ENCODE data around the gene MID1.

The MID1 gene

DNA sequence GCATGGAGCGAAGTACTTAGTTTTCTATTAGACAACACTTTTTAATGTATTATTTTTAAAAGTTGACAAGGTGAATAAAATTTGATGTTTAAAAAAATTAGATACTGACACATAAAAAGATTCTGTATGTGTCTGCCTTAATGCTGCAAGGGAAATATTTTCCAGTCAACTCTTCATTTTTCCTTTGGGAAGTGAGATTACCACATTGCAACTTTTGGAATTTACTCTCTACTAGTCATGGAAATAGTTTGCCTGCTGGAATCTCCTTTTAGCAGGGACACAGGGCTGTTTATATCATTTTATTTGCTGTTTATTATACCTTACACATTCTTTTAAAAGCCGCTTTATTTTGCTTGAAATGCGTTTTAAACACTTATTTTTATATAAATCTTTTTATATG lies 135.1 kb downstream of the MID1 start:
- no peak for DNase-seq (ENCODE audit: low read depth)

DNA sequence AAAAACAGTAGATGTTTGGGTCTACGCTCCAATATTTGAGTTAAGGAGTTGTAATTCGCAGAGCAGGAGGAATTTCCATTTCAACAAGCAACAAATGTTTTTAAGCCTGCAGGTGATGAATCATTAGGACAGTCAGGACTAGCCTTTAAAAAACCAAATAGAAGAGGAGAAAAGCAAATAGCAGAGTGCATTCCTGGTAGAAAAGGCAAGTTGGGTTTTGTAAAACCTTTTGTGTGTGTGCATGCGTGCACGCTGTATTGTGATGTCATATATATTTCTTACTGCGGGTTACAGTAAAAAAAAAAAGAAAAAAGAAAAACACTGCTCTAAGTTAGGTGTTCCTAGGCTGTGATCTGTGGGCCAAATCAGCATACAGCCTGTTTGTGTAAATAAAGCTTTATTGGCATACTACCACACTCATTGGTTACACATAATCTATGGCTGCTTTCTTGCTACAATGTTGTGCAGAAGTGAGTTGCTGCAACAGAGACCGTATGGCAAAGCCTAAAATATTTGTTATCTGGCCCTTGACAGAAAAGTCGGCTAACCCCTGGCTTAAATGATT lies 135.6 kb downstream of the MID1 start:
- DNase-seq (ENCODE audit: low read depth) = no peak

DNA sequence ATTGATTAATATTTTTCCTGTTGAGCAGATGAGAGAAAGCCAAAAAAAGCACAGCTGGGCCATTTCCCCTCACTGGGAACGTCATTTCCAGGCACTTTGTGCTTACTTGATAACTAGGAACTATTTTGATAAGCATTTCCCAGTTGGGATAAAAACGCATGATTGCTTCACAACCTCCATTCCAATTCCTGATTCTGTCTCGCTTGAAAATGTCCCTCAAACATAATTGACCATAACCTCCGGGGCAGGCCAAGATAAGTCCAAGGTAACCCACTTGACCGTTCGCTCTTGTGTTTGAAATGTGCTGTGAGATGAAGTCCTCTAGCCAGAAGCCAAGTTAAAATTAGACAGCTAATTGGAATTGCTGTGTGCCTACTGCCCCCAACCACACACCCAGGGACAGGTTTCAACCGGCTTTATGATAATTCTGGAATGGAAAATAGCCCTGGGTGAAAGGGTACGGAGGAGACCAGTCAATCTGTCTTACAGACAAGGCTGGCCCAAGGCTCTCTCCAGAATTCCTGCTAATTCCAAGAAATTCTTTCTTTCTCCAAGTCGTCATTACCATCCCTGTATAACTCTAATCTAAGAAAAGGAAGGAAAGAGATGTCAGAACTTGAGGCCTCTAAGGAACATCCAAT lies 137.1 kb downstream of the MID1 start:
- DNase-seq (ENCODE audit: low read depth) = no peak

DNA sequence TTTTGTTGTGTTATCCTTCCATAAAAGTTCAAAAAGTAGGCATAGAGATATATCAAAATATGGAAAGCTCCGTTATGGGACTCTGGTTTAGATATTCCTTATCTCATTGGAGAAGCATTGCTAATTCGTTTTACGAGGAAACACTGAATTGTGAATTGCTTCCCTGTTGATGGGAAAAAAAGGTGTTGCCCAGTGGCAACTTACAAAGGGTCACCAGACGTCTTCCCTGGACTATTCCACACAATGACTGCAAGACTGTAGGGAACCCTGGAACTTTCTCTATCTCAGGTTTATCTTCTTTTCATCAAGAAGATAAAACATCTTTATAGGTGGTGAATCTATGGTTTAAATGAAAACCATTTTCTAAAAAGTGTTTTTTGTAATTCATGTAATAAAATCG lies 137.7 kb downstream of the MID1 start:
- no peak for DNase-seq (ENCODE audit: low read depth)

DNA sequence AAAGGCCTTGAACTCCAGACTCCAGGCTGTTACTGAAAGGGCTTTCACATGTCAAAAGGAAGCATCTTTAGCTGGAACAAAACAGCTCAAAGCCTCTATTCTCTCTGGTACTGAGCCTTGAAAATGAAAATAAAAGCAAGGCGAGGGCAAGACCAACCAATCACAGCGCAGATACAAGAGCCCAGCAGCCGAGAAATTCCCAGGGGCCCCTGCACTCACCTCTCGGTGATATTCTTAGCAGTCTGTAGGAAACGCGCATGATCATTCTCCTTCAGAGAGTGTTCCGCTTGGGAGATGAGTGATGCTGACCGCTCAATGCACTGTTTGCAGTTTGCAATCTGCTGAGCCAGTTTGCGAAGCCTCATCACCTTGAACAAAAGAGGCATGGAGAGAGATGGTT lies 138.1 kb downstream of the MID1 start:
- DNase-seq (ENCODE audit: low read depth) = no peak

DNA sequence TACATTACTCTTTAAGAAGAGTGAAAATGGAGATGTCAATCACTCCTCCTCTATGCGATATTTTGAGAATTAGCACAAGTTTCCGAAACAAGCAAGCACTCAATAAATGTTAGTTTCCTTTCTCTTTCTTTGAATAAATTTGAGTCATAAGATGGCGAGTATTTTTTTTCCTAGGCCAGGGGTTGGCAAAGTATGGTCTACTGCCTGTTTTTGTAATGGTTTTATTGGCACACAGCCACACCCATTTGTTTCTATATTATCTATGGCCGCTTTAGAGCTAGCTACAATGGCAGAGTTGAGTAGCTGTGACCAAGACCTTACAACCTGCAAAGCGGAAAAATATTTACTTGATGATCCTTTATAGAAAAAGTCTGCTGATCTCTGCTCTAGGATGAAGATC lies 139.5 kb downstream of the MID1 start:
- no peak for DNase-seq (ENCODE audit: low read depth)

DNA sequence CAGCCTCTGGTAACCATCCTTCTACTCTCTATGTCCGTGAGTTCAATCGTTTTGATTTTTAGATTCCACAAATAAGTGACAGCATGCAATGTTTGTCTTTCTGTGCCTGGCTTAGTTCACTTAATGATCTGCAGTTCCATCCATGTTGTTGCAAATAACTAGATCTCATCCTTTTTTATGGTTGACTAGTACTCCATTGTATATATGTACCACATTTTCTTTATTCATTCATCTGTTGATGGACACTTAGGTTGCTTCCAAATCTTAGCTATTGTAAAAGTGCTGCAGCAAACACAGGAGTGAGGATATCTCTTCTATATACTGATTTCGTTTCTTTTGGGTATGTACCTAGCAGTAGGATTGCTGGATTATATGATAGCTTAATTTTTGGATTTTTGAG lies 140.9 kb downstream of the MID1 start:
- no peak for DNase-seq (ENCODE audit: low read depth)

DNA sequence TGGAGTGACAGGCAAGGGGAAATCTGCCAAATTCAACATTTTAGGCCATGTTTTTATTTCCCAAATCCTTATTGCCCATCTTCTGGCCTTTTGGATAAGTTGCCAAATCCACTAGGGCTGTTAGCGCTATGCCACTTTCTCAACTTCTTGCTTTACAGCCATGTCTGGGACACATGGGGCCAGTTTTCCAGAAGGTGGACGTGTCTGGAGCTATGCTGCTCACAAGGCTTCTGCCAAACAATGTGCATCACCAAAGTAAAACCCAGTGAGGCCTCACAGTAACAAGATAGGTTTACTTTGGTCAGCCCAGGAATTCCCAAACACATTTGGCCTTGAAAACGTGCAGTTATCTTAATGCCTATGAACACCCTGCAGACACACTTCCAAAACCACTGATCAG lies 142.9 kb downstream of the MID1 start:
- no peak for DNase-seq (ENCODE audit: low read depth)

DNA sequence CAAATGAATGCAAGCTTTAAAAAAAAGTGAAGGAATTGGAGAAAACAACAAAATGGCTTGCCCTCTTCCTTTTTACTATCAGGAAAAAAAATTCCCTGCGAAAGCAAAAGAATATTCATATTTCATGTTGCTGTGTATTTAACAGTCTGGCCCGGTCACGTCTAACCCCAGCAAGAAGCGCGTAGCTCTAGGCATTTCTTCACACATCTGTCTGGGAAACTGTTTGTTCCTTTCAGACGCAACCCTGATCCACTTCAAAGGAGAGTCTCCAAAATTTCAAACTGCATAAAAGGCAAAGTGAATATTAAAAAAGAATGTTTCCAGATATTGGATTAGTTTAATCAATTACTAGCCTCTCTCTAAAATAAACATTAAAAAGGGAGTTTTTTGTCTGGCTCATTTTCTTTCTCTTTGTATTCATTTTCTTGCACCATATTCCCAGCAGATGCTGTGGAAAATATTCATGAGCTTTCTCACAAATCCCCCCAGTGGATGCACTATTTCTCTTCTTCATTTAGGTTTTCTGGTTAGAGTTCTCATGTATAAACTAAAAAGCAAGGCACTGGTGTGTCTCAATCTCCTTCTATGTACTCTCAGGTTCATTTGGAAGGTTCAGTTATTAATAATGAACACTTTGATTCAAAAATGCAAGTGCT lies 145.3 kb downstream of the MID1 start:
- no peak for DNase-seq (ENCODE audit: low read depth)

DNA sequence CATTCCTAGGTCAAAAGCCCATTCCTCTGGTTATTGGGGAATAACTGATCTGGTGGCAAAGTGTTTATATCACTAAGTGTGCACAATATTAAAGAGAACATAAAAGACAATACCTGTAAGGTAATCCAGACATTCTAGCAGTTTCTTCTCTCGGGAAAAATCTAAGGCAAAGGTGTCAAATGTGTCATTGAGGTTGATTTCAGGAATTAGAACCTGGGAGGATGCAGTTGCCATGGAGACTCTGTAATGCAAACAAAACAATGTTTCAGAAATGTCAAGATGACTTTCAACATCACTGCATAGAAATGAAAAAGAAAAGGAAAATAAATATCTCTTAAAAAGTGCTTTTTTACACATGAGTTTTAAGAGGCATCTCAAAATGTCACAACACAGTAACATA lies 145.9 kb downstream of the MID1 start:
- no peak for DNase-seq (ENCODE audit: low read depth)

DNA sequence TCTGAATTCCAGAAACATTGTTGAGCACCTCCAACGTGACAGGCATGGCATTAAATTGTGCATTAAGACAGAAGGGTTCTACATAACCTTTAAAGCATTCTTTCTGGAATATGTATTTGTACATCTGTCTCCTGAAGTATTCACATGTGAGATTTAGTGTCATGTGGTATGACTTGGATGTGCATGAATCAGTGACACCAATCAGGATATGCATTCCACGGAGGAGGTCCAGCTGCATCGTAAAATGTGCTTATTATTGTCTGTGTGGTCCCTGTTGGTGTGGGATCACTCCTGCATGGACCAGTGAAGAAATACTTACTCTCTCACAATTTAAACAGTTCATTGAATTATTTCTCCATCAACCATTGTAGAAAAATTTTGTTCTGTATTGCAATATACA lies 149.0 kb downstream of the MID1 start:
- no peak for DNase-seq (ENCODE audit: low read depth)

DNA sequence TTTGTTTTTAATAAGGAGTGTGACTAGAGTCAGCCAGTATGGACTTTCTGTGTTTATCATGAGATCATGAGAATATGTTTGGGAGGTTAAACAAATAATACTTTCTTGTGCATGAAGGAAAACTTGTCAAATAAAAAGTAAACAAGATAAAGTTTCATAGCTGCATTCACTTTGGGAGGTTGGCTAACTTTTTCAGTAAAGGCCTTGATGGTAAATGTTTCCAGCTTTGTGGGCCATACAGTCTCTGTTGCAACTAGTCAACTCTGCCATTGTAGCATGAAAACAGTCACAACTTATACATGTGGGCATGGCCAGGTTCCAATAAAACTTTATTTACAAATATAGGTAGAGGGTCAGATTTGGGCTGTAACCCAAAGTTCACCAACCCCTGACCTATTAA lies 150.4 kb downstream of the MID1 start:
- DNase-seq (ENCODE audit: low read depth) = no peak

DNA sequence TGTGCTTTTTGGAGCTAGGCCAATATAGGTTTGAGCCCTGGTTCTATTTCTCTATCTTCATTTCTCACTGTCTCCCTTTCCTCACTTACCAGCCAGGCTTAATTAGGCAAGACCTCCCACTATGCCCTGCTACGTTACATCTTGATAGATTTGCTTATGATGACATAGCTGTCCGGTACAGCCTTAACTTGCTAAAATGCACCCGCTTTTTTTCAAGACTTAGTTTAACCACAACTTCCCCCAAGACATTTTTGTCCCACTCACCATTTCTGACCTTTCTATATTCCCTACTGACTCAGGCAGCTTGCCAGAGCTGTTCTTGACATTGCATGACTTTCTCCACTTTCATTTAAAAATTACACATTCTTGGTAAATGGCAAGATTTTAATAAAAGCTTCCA lies 152.6 kb downstream of the MID1 start:
- DNase-seq (ENCODE audit: low read depth) = no peak

DNA sequence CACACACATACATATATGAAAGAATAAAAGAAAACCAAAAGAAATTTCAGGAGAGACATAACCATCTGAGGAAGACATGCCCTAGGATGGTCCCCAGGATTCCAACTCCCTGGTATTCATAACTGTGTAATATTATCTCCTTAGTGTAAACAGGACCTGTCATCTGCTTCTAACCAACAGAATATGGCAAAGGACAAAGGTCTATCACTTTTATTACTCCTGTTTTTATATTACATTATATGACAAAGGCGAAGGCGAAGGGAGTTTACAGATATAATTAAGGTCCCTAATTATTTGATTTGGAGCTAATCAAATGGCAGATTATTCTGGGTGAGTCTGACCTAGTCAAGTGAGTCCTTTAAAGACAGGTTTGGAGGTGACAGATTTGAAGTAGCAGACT lies 155.1 kb downstream of the MID1 start:
- no peak for DNase-seq (ENCODE audit: low read depth)

DNA sequence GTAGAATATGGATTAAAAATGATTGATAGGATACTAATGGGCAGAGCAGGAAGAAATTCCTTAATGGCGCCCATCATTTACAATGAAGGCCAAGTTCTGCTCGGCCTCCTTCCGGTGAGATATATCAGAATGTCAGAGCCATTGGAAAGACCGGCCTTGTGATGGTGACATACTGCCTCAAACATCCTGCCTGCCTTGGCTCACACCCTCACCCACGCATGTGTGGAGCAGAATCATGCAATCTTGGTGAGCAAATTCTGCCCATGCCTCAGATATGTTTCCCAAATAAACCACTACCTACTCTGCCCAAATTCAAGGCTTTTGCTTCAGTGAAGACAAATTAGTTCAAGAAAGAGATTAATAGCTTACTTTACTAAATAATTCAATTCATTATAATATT lies 163.3 kb downstream of the MID1 start:
- no peak for DNase-seq (ENCODE audit: low read depth)

DNA sequence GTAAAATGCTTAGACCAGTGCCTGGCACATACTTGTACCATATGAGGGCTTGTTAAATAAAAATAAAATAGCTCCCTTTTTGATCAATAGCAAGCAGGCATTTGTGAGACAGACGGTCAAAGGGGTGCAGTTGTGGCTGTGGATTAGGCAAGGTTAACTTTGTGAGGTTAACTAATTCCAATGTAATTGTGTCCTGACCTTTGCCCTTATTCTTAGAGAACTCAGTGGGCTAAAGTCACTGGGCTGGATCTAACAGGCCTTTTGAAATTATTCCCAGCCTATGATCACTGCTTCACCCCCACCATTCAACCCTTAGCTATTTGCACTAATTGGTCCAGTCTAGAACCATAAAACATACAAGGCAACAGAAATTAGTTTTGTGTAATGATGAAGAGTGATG lies 166.4 kb downstream of the MID1 start:
- no peak for DNase-seq (ENCODE audit: low read depth)

DNA sequence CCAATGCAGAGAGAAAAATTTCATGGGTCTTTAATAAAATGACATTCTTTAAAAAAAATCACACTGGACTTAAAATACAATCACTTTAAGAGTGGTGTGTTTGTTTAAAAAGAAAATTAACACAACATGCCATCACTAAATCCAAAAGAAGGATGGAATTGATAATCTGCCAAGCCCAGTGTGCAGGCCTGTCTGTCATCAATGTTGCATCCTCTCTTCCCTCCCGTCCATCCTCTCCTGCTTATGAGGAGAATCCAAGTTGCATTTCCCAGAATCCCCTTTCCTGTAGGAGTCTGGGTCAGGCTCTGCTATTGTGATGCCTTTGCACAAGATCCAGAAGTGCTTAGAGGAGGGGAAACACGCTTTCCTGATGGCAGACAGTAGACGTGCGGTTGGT lies 169.4 kb downstream of the MID1 start:
- DNase-seq (ENCODE audit: low read depth) = no peak

DNA sequence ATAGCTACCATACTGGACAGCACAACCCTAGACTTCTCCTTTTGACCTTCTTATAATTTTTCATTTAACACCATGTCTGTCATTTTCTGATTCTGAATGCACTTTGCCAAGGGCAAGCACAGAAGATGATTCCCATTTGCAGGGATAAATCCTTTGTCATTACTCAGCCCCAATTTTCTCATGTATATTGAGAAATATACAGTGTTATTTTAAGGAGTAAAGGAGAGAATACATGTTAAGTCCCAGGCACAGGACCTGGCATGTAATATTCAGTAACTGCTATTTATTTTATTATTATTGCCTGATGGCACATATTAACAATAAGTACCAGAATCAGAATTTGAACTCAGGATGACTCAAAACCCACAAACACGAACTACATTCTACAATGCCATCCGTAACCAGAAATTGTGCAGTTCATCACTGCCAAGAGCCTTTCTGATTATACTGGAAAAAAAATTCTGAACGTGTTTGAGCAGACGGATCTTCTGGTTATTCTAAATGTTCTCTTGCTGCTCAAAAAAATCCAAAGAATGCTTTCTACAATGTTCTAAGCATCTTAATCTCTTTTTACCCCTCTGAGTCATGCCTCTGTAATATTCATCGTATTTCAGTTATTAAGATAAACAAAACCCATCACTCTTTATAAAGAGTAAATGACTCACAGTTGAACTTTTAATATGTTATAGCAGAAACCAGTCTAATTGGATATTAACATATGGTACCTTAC lies 170.0 kb downstream of the MID1 start:
- DNase-seq (ENCODE audit: low read depth) = peak; percentile 57

DNA sequence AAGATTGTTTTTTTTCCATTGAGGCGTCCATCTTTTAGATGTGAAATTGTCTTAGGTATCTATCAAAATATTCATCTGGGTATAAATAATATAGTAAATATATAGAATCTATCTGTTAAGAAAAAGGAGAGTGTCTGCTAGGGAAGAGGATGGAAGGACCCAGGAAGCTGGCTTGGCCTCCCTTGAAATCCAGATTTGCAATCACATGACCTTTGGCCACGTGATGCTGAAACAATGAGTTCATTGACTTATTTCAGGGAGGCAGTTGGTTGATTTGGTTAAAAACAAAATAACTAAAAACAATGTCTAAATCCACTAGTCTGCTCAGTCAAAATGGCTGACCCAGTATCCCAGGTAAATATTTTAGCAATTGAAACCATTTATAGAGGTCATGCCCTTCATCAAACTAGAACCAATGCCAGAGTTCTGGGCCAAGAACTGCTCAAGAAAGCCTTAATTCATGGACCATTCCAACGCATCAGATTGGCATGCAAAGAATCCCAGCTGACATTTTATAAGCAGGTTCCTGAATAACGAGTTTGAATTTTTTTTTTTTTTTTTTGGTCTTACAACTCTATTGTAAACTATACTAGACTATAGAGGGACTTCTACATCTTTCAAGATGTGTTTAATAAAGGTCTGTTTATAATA lies 172.7 kb downstream of the MID1 start:
- peak; percentile 66 for DNase-seq (ENCODE audit: low read depth)

DNA sequence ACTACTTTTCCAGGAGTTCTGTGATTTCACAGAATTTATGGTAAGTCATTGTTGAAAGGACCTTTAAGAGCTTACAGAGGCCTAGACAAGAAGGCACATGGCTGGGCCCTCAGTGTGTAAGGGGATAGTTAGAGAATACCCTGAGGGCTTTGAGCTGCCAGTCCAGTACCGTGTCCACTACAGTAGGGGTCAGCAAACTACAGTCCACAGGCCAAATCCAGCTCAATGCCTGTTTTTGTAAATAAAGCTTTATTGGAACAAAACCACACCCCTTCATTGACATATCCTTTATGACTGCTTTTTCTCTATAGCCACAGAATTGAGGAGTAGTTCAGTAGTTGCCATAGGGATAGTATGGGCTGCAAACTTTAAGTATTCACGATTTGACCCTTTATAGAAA lies 176.2 kb downstream of the MID1 start:
- DNase-seq (ENCODE audit: low read depth) = no peak

DNA sequence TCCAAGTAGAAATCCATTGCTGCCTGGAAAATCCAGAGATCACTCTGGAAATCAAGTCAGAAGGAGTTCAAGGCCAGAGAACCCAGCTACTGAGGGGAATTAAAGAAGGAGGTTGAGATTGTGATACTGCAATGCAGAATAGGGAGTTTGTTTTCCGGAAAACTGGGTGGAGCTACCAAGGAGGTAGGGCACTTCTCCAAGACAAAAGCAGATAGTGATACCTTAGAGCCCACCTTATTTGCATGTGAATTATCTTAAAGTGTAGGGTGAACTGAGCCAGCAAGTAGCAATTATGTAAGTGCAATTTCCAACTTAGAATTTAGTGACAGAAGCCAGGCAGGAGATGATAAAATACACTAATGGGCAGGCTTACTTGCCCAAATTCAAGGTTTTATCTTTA lies 178.9 kb downstream of the MID1 start:
- DNase-seq (ENCODE audit: low read depth) = no peak

DNA sequence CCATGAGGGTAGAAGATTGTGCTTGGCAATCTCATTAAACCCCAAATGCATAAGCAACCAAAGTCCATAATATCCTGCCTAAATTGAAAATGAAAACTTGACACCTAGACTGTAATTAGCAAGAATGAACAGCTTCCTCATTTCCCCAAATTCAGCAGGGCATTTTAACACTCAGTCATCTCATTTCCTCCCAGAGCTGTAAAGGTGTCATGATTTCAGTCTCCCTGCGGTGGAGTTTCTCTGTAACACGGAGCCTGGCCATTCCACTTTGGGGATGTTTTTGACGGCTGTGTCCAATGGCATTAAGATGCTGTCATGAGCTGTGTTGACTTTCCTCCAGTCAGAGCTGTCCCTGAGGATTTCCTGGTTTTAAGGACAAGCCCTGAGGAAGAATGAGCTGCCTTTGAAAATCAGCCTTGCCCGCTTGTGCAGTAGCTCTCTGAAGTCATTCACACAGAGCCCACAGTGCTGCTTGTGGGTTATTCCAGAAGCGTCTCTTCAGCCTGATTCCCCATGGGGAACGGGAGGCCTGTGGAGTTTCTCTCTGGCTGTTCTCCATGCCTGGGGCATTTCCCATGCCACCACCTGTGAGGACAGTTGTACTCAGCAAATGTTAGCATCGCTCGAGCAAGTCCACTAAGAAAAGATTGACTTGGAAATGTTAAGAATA lies 187.0 kb downstream of the MID1 start:
- no peak for DNase-seq (ENCODE audit: low read depth)

Measured in HS-27A (cell line).